IPS-20b (cell line): ENCODE results near the gene MTX3.

Source experiments
- H3K27ac ChIP-seq: one replicate; pipeline ENCODE4 v1.5.1; 2013; ENCODE audit warnings: low read length
- H3K27me3 ChIP-seq: 2 replicates; pipeline ENCODE4 v1.6.1; 2013; ENCODE audit warnings: mild to moderate bottlenecking, low read length, inconsistent platforms; ENCODE audit not compliant: insufficient read depth
- H3K36me3 ChIP-seq: 2 replicates; pipeline ENCODE4 v1.6.1; 2013; ENCODE audit warnings: low read depth, mild to moderate bottlenecking, inconsistent platforms, low read length, moderate library complexity; ENCODE audit not compliant: insufficient read depth
- H3K4me1 ChIP-seq: 2 replicates; pipeline ENCODE4 v1.6.1; 2013; ENCODE audit warnings: mild to moderate bottlenecking, control low read depth, inconsistent platforms, low read length, moderate library complexity; ENCODE audit not compliant: insufficient read depth
- H3K4me3 ChIP-seq: 2 replicates; pipeline ENCODE4 v1.5.1; 2013; ENCODE audit warnings: mild to moderate bottlenecking, low read length, inconsistent platforms
- H3K9ac ChIP-seq: 2 replicates; pipeline ENCODE4 v1.6.1; 2013; ENCODE audit warnings: low read depth, mild to moderate bottlenecking, inconsistent platforms, low read length, moderate library complexity
- H3K9me3 ChIP-seq: 2 replicates; pipeline ENCODE4 v1.6.1; 2013; ENCODE audit warnings: mild to moderate bottlenecking, low read depth, low read length, inconsistent platforms; ENCODE audit not compliant: insufficient read depth

MTX3 gene

GRCh38 chr5:80010754-80011392, 19.8 kb upstream of the MTX3 start:
- Histone ChIP-seq H3K9ac (no peak overlapping the region), H3K4me3 (no peak overlapping the region), H3K9me3 (no peaks in the 10 kb centered on the region), H3K27ac (no peak overlapping the region), H3K36me3 (no peaks in the 10 kb centered on the region), H3K4me1 (no peaks in the 10 kb centered on the region), H3K27me3 (no peaks in the 10 kb centered on the region)

GRCh38 chr5:80008995-80009765, 18.1 kb upstream of the MTX3 start:
- no peak overlapping the region for H3K9ac ChIP-seq
- no peaks in the 10 kb centered on the region for H3K27me3 ChIP-seq
- no peaks in the 10 kb centered on the region for H3K9me3 ChIP-seq
- peaks cover under 1% of the 10 kb centered on the region; the same call in 1 of the 2 replicates for H3K4me1 ChIP-seq
- no peak overlapping the region for H3K4me3 ChIP-seq
- no peaks in the 10 kb centered on the region for H3K36me3 ChIP-seq
- H3K27ac ChIP-seq, result no peak overlapping the region

GRCh38 chr5:80002677-80003076, 11.6 kb upstream of the MTX3 start:
- Histone ChIP-seq H3K4me3 (peak overlapping the region; percentile 31; the same call in 1 of the 2 replicates), H3K27ac (no peak overlapping the region), H3K4me1 (peaks cover 28% of the 10 kb centered on the region), H3K9me3 (no peaks in the 10 kb centered on the region), H3K9ac (no peak overlapping the region), H3K36me3 (no peaks in the 10 kb centered on the region), H3K27me3 (no peaks in the 10 kb centered on the region)

DNA sequence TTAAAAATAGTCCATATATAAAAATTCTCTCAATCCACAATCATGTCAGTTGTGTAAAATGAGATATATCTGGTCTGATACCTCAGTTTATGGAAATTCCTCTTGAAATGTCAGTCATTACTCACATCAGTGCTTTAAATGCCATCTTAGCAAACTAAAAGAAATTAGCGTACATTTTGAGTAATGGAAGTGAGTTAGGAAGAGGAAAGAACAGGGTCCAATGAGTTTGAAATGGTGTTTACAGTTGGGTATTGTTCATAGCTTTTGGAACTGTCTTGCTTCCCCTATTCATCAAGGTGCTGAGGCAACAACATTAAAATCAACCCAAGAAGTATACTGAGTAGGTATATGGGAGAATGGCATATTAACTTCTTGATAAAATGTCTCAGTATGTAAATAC, 8.7 kb upstream of the MTX3 start:
- Histone ChIP-seq H3K36me3 (no peaks in the 10 kb centered on the region), H3K27me3 (no peaks in the 10 kb centered on the region), H3K27ac (no peak overlapping the region), H3K9ac (no peak overlapping the region), H3K4me3 (no peak overlapping the region), H3K4me1 (peaks cover 28% of the 10 kb centered on the region), H3K9me3 (no peaks in the 10 kb centered on the region)

GRCh38 chr5:79992891-79993657, 2.0 kb upstream of the MTX3 start:
- Histone ChIP-seq H3K9me3 (no peaks in the 10 kb centered on the region), H3K27ac (no peak overlapping the region), H3K4me3 (no peak overlapping the region), H3K4me1 (peaks cover 9% of the 10 kb centered on the region; the same call in 1 of the 2 replicates), H3K27me3 (no peaks in the 10 kb centered on the region), H3K36me3 (peaks cover 15% of the 10 kb centered on the region), H3K9ac (no peak overlapping the region)

GRCh38 chr5:79990205-79990597, 861 bp downstream of the MTX3 start:
- H3K27me3 ChIP-seq, result no peaks in the 10 kb centered on the region
- H3K4me3 ChIP-seq, result peak overlapping the region; percentile 84
- no peaks in the 10 kb centered on the region for H3K9me3 ChIP-seq
- peaks cover 9% of the 10 kb centered on the region; the same call in 1 of the 2 replicates for H3K4me1 ChIP-seq
- no peak overlapping the region for H3K27ac ChIP-seq
- peak overlapping the region; percentile 88 for H3K9ac ChIP-seq
- peaks cover 42% of the 10 kb centered on the region for H3K36me3 ChIP-seq

- H3K4me1 ChIP-seq, result no peaks in the 10 kb centered on the region
These were observed 4.8 kb downstream of the MTX3 start for GRCh38 chr5:79986260-79986659.

GRCh38 chr5:79985288-79985687, 5.8 kb downstream of the MTX3 start:
- Histone ChIP-seq H3K9ac (no peak overlapping the region), H3K27me3 (no peaks in the 10 kb centered on the region), H3K4me3 (no peak overlapping the region), H3K4me1 (no peaks in the 10 kb centered on the region), H3K36me3 (peaks cover 88% of the 10 kb centered on the region), H3K9me3 (no peaks in the 10 kb centered on the region), H3K27ac (no peak overlapping the region)

More at GRCh38 chr5:79986260-79986659, 4.8 kb downstream of the MTX3 start:
- Histone ChIP-seq H3K27ac (no peak overlapping the region), H3K4me3 (no peak overlapping the region), H3K36me3 (peaks cover 79% of the 10 kb centered on the region), H3K9me3 (no peaks in the 10 kb centered on the region), H3K9ac (no peak overlapping the region), H3K27me3 (no peaks in the 10 kb centered on the region)

DNA sequence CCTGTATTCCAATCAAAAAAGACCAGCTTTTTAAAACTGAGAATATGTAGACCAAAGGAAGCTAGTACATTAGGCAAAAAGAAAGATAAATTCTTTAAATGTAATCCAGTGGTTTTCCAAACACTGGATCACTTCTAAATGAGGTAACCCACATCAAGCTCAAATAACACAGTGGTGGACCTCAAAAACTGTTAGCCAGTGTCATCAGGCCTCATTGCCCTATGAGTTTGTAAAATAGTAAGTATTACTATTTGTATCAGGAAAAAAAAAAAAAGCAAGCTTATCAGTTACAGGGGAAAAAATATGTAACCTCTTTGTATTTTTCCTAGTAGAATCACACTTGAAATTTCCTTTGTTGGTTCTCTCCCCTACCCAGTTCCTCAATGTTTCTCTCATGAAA, 6.7 kb downstream of the MTX3 start:
- Histone ChIP-seq H3K4me3 (no peak overlapping the region), H3K36me3 (peaks cover 94% of the 10 kb centered on the region), H3K9ac (no peak overlapping the region), H3K4me1 (no peaks in the 10 kb centered on the region), H3K27ac (no peak overlapping the region), H3K9me3 (no peaks in the 10 kb centered on the region), H3K27me3 (no peaks in the 10 kb centered on the region)

- no peaks in the 10 kb centered on the region for H3K9me3 ChIP-seq
- no peak overlapping the region for H3K4me3 ChIP-seq
- H3K27ac ChIP-seq, result no peak overlapping the region
- no peaks in the 10 kb centered on the region for H3K27me3 ChIP-seq
- H3K4me1 ChIP-seq, result no peaks in the 10 kb centered on the region
- peaks cover 94% of the 10 kb centered on the region for H3K36me3 ChIP-seq
- no peak overlapping the region for H3K9ac ChIP-seq
These were observed 7.4 kb downstream of the MTX3 start for GRCh38 chr5:79983618-79984017.

GRCh38 chr5:79982136-79982535, 8.9 kb downstream of the MTX3 start:
- Histone ChIP-seq H3K9ac (no peak overlapping the region), H3K36me3 (peaks cover 94% of the 10 kb centered on the region), H3K9me3 (no peaks in the 10 kb centered on the region), H3K27ac (no peak overlapping the region), H3K4me3 (no peak overlapping the region), H3K27me3 (no peaks in the 10 kb centered on the region), H3K4me1 (no peaks in the 10 kb centered on the region)
